ENCODE data around the gene PCDHB12.
"Not testable (repeated sequence)": the region's sequence is repeated elsewhere in the genome, so short reads cannot be mapped to it uniquely, and the experiment has no call there.

Gene PCDHB12

DNA sequence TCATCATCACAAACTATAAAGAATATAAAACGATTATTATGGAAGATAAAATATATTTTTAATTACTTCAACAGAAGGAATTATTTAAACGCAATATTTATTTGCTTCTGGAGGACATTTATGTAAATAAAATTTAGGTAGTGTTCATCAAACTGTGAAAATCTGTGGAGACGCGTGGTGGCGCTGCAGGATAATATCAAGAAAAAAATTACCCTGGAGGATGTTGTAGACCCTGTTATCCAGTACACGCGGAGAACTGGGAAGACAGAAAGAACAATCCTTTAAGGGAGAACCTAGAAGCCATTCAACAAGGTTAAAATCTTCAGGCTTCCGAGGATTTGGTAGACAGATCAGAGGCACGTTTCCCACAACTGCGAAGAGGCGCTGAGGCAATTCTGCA lies at the start of gene PCDHB12:
PCDHB12 (plus strand) TSS at position 242 of the 400 bp plus-strand sequence. CDS start 189 bp downstream, outside the sequence.
- no peak for DNase-seq (ENCODE audit: low read depth in 2 of 2)

DNA sequence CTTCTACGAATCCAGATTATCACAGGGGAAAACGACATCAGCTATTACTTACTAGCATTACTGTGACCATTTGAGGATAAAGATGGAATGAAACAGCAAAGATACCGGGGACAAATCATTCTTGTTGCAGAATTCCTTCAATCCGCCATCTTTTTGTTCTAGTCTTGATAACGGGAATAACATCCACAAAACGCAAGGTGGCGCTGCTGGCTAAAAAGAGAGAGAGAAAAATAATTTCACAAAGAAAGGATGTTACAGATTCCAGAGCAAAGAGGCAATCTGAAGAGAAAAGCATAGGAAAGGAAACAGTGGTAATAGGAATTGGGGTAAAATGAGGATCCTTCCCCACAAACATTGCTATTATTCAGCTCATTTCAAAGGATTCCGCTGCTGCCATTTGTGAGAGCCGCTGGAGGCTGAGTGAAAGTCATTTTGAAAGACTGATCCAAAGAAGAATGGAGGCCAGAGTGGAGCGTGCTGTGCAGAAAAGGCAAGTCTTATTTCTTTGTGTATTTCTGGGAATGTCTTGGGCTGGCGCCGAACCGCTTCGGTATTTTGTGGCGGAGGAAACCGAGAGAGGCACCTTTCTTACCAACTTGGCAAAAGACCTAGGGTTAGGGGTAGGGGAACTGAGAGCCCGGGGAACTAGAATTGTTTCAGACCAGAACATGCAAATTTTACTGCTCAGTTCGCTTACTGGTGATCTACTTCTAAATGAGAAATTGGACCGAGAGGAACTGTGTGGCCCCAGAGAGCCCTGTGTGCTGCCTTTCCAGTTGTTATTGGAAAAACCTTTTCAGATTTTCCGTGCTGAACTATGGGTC lies 35.9 kb upstream of the PCDHB12 start, which contains the start of gene PCDHB7:
PCDHB7 (plus strand) TSS at position 264 of the 824 bp plus-strand sequence; CDS start at position 456, 192 bp downstream.
- DNase-seq (ENCODE audit: low read depth in 2 of 2), result no peak

DNA sequence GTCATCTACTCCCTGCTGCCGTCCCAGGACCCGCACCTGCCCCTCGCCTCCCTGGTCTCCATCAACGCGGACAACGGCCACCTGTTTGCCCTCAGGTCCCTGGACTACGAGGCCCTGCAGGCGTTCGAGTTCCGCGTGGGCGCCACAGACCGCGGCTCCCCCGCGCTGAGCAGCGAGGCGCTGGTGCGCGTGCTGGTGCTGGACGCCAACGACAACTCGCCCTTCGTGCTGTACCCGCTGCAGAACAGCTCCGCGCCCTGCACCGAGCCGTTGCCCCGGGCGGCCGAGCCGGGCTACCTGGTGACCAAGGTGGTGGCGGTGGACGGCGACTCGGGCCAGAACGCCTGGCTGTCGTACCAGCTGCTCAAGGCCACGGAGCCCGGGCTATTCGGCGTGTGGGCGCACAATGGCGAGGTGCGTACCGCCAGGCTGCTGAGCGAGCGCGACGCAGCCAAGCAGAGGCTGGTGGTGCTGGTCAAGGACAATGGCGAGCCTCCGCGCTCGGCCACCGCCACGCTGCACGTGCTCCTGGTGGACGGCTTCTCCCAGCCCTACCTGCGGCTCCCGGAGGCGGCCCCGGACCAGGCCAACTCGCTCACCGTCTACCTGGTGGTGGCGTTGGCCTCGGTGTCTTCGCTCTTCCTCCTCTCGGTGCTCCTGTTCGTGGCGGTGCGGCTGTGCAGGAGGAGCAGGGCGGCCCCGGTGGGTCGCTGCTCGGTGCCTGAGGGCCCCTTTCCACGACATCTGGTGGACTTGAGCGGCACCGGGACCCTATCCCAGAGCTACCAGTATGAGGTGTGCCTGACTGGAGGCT lies 34.0 kb upstream of the PCDHB12 start:
- DNase-seq (ENCODE audit: low read depth in 2 of 2), result not testable (repeated sequence)

DNA sequence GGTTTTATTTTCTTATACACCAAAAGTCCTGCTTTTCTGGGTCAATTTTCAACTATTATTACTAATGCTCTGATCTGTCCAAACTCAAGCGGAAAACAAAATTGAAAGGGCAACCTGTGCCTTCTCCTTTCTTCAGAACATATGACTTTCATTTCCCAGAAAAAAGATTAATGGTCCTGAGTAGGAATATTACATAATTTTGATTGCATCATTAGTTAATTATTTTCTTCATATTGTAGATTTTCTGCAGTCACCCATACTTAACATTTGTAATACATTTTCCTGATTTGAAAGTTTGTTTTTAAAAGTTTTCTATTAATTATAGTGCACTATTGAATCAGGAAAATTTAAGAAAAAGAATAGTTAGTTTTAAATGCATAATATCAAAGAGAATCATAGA lies 32.6 kb upstream of the PCDHB12 start:
- DNase-seq (ENCODE audit: low read depth in 2 of 2), result no peak

DNA sequence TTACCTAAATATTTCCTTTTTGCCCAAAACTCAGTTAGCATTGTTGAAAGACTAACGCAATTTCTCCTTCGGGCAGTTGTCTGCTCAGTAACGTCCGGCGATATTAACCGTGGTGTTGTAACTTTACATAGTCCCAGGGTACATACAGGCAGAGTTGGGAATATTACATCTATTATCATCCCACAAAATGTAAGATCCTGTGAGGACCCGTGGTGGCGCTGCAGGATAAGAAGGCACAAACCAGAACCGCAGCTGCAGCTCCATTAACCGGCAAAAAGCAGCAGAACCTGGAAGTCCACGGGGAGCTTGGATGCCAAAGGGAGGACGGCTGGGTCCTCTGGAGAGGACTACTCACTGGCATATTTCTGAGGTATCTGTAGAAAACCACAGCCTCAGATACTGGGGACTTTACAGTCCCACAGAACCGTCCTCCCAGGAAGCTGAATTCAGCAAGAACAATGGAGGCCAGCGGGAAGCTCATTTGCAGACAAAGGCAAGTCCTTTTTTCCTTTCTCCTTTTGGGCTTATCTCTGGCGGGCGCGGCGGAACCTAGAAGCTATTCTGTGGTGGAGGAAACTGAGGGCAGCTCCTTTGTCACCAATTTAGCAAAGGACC lies 30.8 kb upstream of the PCDHB12 start, which contains the start of gene PCDHB8:
PCDHB8 (plus strand) TSS at position 214 of the 615 bp plus-strand sequence; CDS start at position 459, 245 bp downstream.
- DNase-seq (ENCODE audit: low read depth in 2 of 2), result not testable (repeated sequence)

DNA sequence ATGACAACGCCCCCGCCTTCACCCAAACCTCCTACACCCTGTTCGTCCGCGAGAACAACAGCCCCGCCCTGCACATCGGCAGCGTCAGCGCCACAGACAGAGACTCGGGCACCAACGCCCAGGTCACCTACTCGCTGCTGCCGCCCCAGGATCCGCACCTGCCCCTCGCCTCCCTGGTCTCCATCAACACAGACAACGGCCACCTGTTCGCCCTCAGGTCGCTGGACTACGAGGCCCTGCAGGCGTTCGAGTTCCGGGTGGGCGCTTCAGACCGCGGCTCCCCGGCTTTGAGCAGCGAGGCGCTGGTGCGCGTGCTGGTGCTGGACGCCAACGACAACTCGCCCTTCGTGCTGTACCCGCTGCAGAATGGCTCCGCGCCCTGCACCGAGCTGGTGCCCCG lies 29.1 kb upstream of the PCDHB12 start:
- DNase-seq (ENCODE audit: low read depth in 2 of 2), result not testable (repeated sequence)

DNA sequence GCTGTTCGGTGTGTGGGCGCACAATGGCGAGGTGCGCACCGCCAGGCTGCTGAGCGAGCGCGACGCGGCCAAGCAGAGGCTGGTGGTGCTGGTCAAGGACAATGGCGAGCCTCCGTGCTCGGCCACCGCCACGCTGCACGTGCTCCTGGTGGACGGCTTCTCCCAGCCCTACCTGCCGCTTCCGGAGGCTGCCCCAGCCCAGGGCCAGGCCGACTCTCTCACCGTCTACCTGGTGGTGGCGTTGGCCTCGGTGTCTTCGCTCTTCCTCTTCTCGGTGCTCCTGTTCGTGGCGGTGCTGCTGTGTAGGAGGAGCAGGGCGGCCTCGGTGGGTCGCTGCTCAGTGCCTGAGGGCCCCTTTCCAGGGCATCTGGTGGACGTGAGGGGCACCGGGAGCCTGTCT lies 28.6 kb upstream of the PCDHB12 start:
- not testable (repeated sequence) for DNase-seq (ENCODE audit: low read depth in 2 of 2)

DNA sequence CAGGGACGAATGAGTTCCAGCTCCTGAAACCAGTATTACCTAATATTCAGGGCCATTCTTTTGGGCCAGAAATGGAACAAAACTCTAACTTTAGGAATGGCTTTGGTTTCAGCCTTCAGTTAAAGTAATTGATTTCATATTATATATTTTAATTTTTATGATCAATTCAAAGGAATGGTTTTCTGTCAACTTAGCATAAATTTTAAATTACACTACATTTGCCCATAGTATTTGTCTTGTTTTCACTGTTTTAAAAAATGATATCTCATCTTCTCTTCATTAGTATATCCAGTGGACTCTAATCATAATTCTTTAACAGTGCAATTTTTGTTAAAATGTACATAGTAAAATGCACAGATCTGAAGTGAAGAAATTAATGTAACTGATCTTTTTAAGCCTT lies 28.2 kb upstream of the PCDHB12 start:
- no peak for DNase-seq (ENCODE audit: low read depth in 2 of 2)

DNA sequence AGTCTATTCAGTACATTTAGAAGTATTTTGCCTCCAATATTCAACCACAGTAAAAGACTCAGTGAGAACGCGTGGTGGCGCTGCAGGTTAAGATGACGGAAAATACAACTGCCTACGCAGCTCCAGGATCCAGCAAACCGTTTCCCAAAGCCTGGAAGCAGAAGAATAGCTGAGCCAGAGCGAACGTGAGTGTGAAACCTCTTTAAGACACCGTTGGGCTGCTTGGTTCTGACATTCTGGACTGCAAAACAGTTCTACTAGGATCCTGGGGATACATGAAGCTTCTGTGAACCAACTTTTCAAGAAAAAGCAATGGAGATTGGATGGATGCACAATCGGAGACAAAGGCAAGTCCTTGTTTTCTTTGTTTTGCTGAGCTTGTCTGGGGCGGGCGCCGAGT lies 26.3 kb upstream of the PCDHB12 start, which contains the start of gene PCDHB16:
PCDHB16 (plus strand) TSS at position 140 of the 400 bp plus-strand sequence; CDS start at position 313, 173 bp downstream.
- no peak for DNase-seq (ENCODE audit: low read depth in 2 of 2)

DNA sequence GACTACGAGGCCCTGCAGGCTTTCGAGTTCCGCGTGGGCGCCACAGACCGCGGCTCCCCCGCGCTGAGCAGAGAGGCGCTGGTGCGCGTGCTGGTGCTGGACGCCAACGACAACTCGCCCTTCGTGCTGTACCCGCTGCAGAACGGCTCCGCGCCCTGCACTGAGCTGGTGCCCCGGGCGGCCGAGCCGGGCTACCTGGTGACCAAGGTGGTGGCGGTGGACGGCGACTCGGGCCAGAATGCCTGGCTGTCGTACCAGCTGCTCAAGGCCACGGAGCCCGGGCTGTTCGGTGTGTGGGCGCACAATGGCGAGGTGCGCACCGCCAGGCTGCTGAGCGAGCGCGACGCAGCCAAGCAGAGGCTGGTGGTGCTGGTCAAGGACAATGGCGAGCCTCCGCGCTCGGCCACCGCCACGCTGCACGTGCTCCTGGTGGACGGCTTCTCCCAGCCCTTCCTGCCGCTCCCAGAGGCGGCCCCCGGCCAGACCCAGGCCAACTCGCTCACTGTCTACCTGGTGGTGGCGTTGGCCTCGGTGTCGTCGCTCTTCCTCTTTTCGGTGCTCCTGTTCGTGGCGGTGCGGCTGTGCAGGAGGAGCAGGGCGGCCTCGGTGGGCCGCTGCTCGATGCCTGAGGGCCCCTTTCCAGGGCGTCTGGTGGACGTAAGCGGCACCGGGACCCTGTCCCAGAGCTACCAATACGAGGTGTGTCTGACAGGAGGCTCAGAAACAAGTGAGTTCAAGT lies 24.2 kb upstream of the PCDHB12 start:
- DNase-seq (ENCODE audit: low read depth in 2 of 2), result not testable (repeated sequence)

DNA sequence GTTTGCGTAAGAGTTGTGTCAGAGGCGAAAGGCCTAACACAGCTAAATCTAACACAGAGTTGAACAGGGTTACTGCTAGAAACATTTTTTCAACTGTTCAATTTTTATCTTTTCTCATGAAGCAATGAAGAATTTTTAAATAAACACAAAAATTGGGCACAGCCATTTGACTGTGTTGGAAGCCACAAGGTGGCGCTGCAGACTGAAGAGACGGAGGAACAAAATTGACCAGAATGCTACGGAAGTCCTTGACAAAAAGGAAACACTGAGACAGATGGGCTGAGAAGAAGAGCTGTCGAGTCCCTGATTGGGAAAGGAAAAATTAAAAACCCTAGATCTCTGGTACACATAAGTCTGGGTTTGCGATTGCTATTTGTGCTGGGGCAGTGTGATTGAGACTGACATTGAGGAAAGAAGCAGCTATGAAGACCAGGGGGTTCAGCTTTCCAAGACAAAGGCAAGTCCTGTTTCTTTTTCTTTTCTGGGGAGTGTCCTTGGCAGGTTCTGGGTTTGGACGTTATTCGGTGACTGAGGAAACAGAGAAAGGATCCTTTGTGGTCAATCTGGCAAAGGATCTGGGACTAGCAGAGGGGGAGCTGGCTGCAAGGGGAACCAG lies 21.5 kb upstream of the PCDHB12 start, which contains the start of gene PCDHB9:
PCDHB9 (plus strand) TSS at position 265 of the 616 bp plus-strand sequence; CDS start at position 423, 158 bp downstream.
- no peak for DNase-seq (ENCODE audit: low read depth in 2 of 2)

DNA sequence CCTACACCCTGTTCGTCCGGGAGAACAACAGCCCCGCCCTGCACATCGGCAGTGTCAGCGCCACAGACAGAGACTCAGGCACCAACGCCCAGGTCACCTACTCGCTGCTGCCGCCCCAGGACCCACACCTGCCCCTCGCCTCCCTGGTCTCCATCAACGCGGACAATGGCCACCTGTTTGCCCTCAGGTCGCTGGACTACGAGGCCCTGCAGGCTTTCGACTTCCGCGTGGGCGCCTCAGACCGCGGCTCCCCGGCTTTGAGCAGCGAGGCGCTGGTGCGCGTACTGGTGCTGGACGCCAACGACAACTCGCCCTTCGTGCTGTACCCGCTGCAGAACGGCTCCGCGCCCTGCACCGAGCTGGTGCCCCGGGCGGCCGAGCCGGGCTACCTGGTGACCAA lies 19.8 kb upstream of the PCDHB12 start:
- DNase-seq (ENCODE audit: low read depth in 2 of 2), result not testable (repeated sequence)

DNA sequence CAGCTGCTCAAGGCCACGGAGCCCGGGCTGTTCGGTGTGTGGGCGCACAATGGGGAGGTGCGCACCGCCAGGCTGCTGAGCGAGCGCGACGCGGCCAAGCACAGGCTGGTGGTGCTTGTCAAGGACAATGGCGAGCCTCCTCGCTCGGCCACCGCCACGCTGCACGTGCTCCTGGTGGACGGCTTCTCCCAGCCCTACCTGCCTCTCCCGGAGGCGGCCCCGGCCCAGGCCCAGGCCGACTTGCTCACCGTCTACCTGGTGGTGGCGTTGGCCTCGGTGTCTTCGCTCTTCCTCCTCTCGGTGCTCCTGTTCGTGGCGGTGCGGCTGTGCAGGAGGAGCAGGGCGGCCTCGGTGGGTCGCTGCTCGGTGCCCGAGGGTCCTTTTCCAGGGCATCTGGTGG lies 19.4 kb upstream of the PCDHB12 start:
- not testable (repeated sequence) for DNase-seq (ENCODE audit: low read depth in 2 of 2)

DNA sequence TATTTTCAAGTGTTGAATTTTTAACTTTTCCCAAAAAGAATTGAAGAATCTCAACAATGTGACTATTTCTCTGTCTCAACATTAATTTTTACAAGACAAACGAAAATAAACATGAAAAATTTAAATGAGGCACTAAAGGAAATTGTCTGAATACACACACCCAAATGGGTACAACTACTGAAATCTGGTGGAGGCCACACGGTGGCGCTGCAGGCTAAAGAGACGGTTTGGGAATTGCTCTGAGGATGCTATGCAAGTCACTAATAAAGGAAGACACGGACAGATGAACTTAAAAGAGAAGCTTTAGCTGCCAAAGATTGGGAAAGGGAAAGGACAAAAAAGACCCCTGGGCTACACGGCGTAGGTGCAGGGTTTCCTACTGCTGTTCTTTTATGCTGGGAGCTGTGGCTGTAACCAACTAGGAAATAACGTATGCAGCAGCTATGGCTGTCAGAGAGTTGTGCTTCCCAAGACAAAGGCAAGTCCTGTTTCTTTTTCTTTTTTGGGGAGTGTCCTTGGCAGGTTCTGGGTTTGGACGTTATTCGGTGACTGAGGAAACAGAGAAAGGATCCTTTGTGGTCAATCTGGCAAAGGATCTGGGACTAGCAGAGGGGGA lies 16.3 kb upstream of the PCDHB12 start, which contains the start of gene PCDHB10:
PCDHB10 (plus strand) TSS at position 244 of the 616 bp plus-strand sequence; CDS start at position 444, 200 bp downstream.
- no peak for DNase-seq (ENCODE audit: low read depth in 2 of 2)

DNA sequence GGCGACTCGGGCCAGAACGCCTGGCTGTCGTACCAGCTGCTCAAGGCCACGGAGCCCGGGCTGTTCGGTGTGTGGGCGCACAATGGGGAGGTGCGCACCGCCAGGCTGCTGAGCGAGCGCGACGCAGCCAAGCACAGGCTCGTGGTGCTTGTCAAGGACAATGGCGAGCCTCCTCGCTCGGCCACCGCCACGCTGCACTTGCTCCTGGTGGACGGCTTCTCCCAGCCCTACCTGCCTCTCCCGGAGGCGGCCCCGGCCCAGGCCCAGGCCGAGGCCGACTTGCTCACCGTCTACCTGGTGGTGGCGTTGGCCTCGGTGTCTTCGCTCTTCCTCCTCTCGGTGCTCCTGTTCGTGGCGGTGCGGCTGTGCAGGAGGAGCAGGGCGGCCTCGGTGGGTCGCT lies 14.2 kb upstream of the PCDHB12 start:
- not testable (repeated sequence) for DNase-seq (ENCODE audit: low read depth in 2 of 2)

DNA sequence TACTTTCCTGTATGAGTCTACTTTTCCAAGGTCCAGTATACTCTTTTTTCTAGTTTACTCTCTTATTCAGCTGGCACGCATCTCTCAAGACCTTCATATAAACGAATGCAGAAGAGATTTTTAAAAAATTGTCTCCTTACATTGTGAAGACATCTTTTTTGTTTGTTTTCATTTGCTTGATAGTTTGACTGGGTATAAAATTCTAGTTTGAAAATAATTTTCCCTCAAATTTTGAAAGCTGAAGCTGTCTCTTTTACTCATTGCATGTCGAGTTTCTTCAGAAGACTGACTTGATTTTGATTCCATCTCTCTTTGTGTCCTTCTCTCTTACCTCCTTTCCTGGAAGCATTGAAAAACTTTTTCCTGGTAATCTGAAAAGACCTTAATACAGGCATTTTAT lies 12.2 kb upstream of the PCDHB12 start:
- DNase-seq (ENCODE audit: low read depth in 2 of 2), result no peak

DNA sequence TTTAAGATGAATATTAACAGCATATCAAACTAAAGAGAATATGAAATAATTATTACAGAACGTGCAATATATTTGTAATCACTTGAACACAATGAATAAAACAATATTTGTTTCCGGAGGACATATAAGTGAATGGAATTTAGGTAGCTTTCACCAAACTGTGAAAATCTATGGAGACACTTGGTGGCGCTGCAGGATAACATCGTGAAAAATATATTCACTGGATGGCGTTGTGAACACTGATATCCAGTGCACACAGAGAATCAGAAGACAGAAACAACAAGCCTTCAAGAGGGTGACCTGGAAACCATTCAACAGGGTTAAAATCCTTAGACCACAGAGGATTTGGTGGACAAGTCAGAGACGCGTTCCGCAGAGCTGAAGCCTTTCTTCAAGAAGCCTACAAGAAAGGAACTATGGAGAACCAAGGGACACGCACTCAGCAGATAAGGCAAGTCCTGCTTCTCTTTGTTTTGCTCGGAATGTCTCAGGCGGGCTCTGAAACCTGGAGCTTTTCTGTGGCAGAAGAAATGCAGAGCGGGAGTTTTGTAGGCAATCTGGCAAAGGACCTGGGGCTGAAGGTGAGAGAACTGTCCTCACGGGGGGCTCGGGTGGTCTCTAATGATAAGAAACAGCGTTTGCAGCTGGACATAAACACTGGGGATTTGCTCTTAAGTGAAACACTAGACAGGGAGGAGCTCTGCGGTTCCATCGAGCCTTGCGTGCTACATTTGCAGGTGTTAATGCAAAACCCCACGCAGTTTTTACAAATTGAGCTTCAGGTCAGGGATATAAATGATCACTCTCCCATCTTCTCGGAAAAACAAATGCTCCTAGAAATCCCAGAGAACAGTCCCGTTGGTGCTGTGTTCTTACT lies 8.9 kb upstream of the PCDHB12 start, which contains the start of gene PCDHB11:
PCDHB11 (plus strand) TSS at position 269 of the 877 bp plus-strand sequence; CDS start at position 417, 148 bp downstream.
- DNase-seq (ENCODE audit: low read depth in 2 of 2), result no peak

DNA sequence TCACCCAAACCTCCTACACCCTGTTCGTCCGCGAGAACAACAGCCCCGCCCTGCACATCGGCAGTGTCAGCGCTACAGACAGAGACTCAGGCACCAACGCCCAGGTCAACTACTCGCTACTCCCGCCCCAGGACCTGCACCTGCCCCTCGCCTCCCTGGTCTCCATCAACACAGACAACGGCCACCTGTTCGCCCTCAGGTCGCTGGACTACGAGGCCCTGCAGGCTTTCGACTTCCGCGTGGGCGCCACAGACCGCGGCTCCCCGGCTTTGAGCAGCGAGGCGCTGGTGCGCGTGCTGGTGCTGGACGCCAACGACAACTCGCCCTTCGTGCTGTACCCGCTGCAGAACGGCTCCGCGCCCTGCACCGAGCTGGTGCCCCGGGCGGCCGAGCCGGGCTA lies 7.4 kb upstream of the PCDHB12 start:
- not testable (repeated sequence) for DNase-seq (ENCODE audit: low read depth in 2 of 2)

DNA sequence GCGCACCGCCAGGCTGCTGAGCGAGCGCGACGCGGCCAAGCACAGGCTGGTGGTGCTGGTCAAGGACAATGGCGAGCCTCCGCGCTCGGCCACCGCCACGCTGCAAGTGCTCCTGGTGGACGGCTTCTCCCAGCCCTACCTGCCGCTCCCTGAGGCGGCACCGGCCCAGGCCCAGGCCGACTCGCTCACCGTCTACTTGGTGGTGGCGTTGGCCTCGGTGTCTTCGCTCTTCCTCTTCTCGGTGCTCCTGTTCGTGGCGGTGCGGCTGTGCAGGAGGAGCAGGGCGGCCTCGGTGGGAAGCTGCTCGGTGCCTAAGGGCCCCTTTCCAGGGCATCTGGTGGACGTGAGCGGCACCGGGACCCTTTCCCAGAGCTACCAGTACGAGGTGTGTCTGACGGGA lies 6.9 kb upstream of the PCDHB12 start:
- DNase-seq (ENCODE audit: low read depth in 2 of 2), result not testable (repeated sequence)
